Activated T-cell treated with anti-CD3 and anti-CD28 coated beads for 1 hour (primary cell): ENCODE results near the gene IGFBP7.
"Not testable (repeated sequence)": the region's sequence is repeated elsewhere in the genome, so short reads cannot be mapped to it uniquely, and the experiment has no call there.

Source experiments
- DNase-seq: peaks from one replicate; pipeline ENCODE4 v3.0.0-alpha.2; 2020; ENCODE audit warnings: low read depth

The IGFBP7 gene

DNA sequence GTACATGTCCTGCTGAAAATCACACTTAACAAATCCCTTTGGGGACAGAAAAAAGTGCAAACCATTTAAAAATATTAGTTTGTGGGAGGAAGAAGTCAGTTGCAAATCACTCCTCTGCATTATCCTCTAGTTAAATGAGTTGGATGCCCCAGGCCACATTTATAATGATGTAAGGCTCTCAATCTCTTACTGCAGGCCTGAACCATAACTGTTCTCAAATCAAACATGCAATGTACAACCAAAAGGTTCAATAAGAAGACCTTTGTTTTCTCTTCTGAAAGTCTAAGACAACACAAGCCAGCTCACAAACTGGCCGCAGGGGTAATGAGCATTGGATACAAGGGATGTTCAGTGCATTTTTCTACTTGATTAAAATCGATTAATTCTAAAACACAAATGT, 39.7 kb downstream of the IGFBP7 start:
- DNase-seq = no peak

DNA sequence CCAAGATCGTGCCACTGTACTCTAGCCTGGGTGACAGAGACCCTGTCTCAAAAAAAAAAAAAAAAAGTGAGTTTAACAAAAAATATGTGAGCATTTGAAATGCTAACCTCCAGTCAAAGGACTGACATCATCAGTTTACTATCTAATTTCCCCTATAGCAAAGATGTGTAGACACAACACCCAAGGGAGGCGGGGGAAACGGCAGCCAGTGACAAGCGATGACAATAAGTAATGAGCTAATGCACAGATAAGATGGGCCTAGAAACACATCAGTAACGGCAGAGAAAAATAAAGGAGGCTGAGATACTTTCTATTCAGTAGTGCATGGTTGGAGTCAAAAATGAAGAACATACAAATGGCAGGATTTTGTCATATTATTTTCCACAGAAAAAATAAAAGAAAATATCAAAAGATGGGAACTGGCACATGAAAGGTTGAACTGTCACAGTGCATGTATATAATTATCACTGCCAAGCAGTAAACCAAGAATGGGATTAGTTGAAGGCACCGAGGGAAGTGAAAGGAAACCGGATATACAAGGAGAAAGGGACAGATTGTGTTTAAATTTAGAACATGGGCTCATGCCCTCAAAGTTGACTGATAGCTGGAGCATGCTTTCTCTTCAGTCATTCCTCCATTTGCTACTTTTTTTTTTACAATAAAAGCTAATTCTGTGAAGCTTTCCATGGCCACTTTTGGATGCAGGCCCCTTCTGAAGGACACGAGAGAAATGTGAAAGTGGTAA, 41.8 kb downstream of the IGFBP7 start:
- DNase-seq = no peak

DNA sequence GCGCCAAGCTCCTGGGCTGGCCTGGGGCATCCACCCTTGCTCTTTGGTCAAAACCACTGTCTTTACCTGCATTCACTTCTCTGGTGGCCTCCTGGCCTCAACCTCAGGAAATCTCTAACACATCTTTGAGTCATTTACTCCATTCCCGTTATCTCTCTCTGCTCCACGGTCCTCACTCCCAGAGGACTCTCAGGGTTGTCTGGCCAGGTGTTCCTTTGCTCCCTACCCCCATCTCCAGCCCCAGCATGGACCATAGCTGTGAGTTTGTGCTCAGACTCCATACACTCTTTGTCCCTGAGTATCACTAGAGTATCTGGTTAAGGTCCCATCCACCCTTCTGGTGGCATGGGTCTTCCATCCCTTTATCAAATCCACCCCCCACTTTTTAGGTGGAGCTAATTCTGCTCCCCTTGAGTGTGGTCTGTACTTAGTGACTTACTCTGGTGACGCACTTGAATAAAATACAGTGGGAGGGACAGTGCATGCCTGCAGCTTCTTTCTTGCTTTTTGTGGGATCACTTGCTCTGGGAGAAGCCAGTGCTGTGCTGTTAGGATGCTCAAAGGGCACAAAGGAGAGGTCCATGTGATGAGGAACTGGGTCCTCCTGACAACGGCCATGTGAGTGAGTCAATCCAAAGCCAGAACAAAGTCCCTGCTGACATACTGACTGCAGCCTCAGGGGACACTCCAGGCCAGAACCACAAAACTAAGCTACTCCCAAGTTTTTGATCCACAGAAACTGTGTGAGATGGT, 44.3 kb downstream of the IGFBP7 start:
- DNase-seq = no peak

DNA sequence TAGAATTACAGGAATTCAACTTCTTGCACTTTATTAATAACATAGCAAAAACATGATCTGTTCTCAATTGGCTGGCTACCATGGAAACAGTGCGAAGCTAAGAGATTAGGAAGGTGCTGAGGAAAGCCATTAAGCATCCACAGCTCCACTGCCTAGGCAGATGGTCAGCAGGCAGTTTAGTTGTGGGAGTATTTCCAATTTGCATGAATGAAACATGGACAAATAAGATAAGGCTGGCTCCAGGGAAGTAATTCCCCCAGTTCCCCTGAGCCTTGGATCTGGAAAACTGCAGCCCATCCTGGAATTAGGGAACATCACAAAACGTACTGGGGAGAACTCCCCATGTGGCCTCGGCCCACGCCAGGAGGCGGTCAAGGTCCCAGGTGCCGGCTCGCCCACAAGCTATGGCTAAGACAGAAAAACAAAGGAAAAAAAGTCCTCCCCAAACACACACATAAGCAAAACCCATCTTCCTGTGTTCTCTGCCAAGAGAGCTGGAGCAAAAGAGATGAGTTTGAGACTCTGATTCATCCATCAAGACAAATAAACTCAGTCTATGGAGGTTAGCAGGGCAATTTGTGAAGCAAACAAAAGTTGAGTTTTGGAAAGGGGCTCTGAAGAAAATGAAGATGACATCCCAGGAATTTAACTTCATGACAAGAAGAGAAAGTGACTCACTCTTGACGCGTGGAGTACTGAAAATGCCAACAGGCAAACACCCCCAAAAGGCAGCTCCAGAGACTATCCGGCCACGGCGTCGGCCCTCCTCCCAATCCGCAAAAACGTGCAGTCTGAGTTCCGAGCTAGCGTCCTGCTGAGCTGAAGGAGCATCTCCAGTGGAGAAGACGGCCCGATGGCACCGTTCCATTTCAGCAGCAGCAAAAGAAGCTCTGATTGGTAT, 45.1 kb downstream of the IGFBP7 start:
- DNase-seq = no peak

DNA sequence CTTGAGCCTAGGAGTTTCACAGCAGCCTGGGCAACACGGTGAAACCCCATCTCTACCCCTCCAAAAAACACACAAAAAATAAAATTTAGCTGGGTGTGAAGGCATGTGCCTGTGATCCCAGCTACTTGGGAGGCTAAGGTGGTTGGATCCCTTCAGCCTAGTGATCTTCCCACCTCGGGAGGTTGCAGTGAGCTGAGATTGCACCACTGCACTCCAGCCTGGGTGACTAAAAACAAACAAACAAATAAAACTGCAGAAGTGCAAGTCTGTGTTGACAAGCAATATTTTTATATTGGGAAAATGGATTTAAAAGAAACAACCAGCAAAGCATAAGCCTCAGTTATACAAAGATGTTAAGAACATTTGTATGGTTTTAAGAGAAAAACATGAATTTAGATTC, 46.1 kb downstream of the IGFBP7 start:
- DNase-seq = no peak

DNA sequence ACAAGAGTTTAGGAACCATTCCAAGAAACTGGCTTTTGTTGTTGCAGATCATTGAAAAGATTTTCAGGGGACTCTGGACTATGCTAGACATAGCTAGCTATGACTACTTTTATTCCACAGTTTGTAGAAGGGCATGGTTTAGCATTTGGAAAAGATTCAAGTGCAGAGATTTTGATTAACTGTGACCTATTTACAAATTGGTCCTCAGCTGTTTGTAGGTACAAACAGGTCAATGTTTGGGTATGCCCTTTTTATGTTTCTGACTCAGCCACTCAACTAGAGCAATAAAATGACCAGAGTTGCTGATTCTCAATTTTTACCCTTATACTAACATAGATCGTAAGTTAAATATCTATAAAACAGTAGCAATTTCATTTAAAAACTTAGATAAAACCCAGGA, 46.7 kb downstream of the IGFBP7 start:
- no peak for DNase-seq

DNA sequence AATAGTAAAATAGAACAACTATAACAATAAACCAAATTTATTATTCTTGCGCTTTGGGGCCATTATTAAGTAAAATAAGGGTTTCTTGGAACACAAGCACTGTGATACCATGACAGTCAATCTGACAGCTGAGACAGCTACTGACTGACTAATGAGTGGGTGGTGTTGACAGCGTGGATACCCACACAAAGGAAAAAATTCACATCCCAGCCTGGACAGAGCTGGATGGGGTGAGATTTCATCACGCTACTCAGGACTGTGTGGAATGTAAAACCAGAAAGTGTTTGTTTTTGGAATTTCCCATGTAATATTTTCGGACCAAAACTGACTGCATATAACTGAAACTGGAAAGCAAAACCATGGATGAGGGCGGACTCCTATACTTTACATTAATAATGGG, 48.8 kb downstream of the IGFBP7 start:
- no peak for DNase-seq

DNA sequence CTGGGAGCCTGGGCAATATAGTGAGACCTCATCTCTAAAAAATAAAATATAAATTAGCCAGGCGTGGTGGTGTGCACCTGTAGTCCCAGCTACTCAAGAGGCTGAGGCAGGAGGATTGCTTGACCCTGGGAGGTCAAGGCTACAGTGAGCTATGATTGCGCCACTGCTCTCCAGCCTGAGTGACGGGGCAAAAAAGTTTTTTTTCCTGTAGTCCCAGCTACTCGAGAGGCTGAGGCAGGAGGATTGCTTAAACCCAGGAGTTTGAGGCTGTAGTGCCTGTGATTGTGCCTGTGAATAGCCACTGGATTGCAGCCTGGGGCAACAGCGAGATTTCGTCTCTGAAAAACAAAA, 49.5 kb downstream of the IGFBP7 start:
- DNase-seq = not testable (repeated sequence)

DNA sequence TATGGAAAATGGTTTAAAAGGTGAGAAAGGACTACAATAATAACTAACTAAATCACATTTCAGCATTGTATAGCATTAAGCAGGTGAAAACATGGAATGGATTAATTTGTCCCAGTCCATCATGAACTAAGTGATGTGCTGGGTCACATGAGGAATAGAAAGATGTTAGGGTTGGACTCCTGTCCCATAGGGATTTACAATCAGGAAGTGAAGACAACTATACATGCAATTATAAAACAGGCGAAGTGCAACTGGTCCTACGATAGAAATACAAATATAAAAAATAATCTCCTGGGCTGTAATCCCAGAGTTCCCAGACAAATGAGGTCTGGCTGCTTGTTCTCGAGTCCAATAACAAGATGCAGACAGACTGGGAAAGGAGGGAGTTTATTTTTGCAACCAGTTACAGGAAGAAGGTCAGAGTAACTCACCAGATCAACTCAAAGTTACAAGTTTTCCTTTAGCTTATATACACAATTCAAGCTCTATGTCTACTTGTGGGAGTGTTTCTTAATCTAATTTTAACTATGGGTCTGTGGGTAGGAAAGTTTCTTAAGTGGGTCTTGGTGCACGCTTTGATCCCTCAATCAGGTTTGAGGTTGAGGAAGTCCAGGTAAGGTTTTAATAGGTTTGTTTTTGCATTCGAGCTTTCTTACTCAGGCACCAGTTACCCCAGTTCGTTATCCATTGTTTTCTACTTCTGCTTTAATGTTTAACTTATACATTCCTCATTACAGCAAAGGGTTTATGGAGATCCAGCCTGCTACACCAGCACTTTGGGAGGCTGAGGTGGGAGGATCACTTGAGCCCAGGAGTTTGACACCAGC, 50.1 kb downstream of the IGFBP7 start:
- no peak for DNase-seq

DNA sequence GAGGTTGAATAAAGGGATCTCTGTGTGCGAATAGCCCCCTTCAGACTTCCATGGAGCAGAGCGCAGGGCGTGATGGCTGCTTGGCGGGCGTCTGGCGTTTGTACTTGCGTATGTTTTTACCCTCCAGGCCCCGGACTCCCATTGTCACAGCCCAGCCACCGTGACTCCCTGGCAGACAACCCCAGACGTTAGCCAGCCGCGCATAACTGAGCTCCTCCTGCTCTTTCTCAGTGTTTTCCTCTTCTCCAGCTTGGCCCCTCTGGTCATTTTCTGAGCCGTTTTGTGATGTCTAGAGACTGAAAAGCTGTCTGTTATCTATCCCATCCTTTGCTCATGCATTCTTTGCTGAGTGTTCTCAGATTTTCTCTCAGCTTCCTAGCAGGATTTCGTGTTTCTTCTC, 54.3 kb downstream of the IGFBP7 start:
- no peak for DNase-seq

DNA sequence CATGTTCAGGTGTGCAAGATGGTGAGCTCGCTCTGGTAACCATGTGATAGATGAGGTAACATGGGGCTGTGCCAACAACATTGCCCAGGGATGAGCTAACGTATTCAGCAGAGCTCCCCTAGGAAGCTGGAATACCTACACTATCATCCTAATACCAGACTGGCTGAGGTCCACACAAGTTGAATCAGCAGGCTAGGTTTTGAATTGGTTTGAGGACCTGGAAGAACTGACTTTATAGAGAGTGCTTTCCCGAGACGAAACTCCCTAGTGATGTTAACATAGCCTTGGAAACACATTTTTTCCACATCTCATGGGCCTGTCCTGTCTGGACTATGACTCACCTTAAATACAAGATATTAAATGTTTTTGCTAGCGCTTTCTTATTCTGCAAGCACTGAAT, 56.7 kb downstream of the IGFBP7 start:
- no peak for DNase-seq

DNA sequence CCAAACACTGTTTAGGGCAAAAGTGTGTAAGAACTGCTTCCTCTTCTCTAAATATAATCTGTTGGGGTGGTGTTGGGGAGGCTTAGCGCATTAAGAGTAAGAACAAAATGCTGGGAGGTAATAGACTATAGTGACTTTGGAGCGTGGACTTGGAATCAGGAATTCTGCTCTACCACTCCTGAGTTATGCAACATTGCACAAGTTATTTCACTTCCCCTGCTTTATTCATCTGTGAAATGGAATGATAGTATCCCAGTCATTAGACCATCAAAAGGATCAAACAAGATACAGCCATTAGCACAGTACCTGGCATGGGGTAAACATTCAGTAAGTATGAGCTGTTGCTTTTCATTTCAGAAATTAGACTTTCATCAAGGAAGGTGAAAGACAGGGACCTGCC, 58.7 kb downstream of the IGFBP7 start:
- DNase-seq = no peak

DNA sequence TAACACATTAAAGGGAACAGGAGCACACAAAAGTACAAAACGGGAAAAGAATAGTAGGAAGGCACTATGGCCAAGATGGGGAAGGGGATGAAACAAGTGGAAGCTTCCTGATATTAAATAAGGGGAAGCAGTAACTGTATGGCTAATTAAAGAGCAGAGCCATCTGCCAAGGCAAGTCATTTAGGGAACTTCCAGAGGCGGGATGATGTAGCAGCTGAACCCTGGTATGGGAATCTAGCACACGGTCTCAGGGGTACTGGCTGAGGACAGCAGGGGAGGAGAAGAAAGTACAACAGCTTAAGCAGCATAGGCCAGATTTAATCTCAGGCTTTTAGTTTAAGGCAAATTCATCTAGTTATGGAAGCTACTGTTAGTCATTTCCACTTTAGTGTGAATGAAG, 59.1 kb downstream of the IGFBP7 start:
- DNase-seq = no peak

DNA sequence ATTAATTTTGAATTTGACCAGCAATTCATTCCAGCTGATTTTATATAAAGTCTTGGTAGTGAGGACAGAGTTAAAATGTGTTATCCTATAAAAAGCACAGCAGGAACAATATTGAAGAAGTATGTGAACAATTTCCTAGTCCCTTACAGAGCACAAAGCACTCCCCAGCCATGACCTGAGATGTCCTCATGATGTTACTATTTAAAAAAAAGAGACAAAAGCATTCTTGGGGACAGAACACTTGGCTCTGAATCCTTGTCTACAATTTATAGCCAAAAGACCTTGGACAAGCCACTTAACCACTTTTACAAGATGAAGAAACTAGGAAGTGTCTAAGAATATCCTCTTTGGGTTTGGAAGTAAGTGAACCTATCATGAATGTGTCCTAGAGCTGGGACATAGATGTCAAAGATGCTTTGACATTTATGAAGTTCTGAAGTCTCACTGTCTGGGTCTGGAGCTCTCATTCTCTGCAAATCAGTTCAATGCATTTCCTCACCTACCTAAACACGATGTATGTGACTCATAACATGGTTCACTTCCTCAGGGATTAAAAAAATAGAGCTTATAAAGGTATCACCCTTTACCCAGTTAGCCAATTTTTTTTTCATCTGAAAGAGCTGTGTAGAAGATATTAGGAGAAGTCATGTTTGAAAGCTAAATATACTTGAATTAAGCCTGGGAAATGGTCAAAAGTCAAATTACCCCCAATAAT, 61.4 kb downstream of the IGFBP7 start:
- DNase-seq = no peak

DNA sequence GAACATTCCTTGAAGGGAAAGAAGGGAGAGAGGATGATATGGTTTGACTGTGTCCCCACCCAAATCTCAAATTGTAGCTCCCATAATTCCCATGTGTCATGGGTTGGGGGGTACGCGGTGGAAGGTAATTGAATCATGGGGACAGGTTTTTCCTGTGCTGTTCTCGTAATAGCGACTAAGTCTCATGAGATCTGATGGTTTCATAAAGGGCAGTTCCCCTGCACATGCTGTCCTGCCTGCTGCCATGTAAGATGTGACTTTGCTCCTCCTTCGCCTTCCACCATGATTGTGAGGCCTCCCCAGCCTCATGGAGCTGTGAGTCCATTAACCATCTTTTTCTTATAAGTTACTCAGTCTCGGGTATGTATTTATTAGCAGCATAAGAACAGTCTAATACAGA, 63.1 kb downstream of the IGFBP7 start:
- DNase-seq = not testable (repeated sequence)

DNA sequence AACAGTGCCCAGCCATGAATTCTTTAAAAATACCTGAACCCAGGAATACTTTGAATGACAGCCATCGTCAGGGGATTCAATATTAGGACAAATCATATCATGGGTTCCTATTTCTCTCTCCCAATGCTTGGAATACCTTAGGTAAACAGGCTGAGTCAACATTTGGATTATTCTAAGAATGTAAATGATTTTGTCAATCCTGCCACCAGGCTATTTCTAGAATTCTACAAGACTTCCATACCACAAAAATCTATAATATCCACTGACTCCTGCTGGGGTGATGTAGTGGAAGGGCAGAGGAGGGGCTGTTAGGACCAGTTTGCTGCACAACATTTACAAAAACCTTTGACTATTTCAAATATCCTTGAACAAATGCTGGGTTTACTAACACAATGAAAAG, 65.2 kb downstream of the IGFBP7 start:
- no peak for DNase-seq

DNA sequence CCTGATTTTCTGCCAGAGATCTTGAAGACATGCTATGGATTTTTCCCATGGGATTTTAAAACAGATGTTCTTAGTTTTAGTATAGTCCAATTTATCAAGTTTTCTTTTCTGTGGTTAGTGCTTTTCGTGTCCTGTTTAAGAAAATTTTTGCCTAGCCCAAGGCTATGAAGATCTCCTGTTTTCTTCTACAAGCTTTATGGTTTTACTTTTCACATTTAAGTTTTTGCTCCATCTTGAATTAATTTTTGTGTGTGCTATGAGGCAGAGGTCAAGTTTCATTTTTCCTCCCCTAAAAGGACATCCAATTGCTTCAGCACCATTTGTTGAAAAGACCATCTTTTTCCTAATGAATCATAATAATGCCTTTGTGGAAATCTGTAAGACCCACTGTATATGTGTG, 65.9 kb downstream of the IGFBP7 start:
- DNase-seq = no peak

DNA sequence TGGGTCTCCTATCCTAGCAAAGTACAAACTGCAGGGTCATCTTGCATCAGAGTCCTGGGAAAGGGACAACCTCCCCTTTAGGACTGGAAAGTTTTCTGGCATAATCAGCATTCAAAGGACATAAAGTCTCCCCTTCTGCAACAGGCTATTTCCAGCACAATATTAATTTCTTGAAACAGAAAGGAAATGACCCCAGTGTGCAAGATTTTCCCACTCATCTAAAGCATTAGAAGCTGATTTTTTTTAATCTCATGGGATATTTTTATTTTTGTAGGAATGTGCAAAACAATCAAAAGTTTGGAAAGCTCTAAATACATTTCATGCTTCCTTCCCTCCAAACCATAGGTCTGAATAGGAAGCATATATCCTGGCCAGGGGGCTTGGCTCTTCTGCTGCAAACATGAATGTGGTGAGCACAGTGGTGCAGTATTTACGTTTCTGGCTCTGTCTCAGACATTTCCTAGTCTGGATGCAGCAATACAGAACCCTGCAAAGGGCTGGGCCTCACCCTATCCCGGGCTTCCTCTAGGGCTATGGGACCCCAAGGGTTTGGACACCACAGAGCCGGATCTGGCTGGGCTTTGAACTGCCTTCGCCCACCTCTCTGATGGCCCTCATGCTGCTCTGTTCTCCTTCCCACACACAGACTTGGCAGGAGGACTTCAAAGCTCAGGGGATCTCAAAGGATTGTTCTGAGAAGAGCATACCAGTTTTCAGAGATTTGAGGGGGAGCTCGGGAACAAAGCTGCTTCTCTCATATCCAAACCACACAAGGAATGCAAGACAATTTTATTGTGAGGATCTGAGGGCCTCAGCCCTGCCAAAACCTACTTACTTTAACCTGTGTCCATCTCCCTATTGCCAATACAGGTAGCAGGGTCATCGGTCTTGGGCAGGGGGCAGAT, 66.6 kb downstream of the IGFBP7 start:
- no peak for DNase-seq

DNA sequence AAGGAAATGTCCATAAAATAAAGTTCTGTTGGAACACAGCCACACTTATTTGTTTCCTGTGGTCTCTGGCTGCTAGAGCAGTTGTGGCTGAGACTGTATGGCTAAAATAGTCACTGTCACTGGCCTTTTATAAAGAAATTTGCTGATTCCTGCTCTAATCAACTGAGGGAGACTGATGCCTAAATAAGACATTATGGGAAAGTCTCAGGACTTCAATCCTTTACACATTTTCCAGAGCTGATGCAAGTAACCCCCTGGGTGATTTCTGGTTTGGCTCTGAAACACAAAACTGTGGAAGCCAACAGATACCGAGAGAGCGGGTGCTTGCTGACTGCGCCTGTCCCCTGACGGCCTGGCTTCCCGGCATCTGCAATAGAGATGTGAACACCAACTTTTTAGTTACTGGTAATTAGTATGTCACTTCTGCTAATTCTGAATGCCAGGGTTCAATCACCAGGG, 67.4 kb downstream of the IGFBP7 start:
- no peak for DNase-seq

DNA sequence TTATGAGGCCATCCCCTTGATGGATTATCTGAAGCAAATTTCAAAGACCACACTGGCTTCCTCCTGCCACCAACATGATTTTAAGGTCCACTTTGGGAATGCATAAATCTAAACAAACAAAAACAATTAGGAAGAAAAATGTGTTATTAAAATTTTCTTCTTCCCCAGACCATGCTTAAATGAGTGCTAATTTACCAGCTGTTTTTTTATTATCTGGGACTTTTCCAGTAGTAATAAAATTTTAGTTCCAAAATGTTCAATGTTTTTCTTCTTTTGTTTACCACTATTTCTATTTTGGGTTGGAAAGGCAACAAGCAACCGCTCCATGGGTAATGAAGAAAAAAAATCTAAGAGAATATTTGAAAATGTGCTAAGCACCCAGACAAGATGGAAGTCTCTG, 69.2 kb downstream of the IGFBP7 start:
- DNase-seq = no peak
